NCI-H1105 (cell line): Measurements from ENCODE around the gene BAHCC1.
"Not testable (repeated sequence)": the region's sequence is repeated elsewhere in the genome, so short reads cannot be mapped to it uniquely, and the experiment has no call there.

ENCODE experiments used
- DNase-seq: peaks from one replicate; lab custom pipeline; 2025; lab: John Stamatoyannopoulos, UW

Gene BAHCC1

DNA sequence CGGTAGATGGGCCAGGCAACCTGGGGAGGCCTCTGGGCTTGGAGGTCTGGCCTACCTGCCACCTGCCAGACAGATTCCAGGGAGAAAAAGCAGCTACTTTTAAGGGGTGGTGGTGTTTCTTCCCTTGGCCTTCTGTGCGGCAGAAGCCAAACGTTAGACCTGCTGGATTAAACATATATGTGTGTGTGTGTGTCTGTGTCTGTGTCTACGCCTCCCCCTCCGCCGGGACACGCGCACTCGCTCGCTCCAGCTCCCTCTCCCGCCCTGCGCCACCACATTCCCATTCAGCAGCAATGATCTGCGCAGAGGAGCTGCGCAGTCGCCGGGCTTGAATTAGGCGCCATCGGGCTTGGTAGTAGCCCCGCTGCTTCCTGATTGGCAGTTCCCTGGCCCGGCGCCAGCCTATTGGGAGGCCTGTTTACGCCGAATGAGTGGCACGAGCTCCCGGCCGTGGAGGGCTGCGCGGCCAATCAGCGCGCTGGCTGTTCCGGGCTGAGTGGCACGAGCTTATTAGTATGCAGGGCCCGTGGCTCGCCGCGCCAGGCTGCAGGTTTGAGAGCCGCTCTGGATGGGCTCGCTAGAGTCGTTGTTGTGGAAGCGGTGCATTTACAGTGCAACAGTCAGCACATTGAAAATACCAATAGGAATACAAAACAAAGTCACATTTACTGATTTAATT, at the start of gene BAHCC1:
Gene BAHCC1 (plus strand): TSS at position 537 of the 679 bp plus-strand sequence. CDS start 4,283 bp downstream, outside the sequence.
- DNase-seq, result peak; percentile 99

DNA sequence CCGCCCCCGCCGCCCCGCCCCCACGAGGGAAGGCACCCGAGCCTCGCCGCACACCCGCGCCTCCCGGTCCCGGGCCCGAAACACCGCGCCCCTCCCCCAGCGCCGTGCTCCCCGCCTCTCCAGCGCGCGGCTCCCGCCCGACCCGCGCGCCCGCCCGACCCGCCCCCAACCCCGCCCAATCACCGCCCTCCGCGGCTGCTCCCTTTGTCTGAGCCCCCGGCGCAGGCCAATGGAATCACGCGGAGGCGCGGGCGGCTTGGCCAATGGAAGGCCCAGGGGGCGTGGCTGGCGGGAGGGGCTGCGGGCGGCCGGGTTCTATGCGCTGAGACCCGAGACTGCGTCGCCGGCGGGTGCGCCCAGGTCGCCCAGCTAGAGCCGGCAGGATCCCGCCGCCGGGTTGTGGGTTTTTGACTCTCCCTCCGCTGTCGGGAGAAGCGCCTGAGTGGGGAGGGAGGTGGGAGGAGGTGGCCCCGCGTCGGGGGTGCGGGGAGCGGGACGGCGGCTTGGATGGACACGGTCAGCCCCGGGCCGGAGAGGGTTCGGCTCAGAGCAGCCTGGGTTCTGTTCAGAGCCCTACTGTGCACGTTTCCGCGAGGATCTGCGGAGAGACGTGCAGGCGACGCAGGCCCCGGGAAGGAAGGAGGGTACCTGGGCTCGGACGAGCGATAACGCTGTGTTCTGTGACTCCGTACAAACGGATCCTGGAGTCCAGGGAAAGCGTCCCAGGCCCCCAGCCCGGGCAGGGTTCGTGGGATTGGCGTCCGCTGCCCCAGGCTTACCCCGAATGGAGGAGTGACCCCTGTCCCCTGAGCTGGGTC, 49.0 kb upstream of the BAHCC1 start:
- peak; percentile 94 for DNase-seq

DNA sequence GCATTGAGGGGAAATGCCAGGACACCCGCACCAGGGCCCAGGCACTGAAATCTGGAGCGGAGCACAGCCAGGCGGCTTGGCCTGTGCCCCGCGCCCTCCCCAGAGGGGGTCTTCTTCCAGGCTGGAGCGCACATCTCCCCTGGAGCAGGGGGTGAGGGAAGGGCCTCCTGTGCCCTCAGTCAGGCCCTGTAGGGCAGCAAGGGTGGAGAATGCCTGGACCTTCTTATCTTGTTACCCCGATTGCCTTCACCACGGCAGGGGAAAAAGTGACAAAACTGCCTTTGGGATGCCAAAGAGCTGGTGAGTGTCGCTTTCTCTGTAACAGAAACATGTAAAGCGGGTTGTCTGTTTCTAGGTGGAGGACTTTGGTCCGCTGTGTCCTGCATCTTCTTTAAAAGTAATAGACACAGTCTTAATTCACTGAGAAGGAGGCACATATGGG, 48.3 kb upstream of the BAHCC1 start:
- DNase-seq, result no peak

DNA sequence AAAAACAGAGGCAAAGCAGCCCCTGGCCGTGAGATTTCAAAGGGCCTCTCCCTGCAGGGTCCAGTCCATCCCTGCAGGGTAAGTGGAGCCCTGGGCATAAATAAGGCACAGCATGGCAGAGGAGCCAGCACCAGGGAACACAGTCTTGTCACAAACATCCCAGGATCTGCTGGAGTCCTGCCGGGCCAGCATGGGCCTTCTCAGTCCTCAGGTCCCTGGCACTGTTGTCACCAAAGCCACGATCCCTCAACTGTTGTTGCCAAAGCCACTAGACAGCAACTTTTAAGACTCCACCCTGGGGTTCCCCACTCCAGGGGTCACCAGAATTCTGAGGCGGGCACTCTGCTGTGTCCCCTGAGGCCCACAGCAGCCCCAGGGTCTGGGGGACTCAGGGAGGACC, 47.8 kb upstream of the BAHCC1 start:
- DNase-seq, result no peak

DNA sequence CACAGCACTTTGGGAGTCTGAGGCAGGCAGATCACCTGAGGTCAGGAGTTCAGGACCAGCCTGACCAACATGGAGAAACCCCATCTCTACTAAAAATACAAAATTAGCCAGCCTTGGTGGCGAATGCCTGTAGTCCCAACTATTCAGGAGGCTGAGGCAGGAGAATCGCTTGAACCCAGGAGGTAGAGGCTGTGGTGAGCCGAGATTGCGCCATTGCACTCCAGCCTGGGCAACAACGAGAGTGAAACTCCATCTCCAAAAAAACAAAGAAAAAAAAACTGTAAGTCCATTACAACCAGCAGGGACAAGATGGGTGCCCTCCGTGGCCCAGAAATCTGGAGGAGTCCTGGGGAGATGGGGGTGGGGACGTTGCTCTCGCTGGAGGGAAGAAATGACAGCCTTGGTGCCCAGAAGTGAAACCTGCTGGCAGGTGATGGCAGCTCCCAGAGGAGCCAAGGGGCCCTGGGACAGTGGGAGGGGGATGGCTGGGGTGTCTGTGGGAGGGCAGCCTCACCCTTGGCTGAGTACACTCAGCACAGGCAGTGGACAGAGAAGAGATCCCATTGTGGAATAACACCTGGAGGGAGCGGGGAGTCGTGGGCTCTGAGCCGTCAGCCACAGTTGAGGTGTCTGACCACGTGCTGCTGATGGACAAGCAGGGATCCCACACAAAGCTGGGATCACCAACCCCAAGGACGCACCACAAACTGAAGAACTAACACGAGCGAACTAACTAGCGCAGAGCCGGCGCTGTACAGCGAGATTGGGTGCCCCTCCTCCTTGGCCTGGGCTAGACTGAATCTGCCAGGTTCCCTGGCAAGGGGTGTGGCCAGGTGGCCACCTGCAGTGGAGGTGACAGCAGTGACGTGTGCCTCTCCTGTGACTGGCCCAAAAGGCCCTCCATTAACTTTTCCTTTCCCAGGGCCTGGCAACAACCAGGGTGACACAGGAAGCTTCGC, 46.9 kb upstream of the BAHCC1 start:
- DNase-seq, result peak; percentile 57

DNA sequence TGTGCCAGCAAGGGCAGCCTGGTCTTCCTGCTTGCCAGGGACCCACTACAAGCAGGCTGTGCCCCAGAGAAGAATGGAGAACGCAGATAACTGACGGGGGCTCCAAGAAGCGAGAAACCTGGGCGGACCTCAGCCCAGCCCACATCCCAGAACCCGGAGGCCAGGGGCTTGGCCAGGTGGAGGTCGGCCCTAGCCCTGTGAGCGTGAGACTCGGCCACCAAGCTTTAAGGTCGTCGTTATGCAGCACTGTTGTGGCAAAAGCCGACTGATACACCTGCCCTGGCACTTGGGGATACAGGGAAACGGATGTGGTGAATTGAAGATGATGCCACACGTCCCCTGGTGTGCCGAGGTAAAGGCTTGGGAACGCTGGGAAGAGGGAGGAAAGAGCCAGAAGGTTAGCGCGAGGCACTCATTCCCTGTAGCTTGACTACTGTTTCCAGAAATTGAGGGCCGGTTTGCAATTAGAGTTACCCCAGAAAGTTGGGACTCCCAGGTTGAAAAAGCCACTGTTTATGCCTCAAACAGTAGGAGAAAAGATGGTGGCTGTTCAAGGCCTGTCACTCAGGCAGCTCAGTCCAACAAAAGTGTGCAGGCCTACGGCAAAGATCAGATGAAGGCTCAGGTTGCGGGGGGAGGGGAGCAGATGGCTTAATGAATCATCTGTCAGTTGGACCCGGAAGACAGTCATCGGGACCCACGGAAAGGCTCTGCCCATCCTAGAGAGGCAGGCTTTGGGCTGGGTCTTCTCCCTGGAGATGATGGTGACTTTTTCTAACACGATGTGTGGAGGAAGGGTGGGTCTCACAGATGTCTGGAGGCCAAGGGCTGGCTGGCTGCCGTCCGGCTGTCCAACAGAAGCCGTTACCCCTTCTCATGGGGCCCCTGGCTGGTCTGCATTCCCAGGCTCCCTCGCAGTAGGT, 45.6 kb upstream of the BAHCC1 start:
- no peak for DNase-seq

DNA sequence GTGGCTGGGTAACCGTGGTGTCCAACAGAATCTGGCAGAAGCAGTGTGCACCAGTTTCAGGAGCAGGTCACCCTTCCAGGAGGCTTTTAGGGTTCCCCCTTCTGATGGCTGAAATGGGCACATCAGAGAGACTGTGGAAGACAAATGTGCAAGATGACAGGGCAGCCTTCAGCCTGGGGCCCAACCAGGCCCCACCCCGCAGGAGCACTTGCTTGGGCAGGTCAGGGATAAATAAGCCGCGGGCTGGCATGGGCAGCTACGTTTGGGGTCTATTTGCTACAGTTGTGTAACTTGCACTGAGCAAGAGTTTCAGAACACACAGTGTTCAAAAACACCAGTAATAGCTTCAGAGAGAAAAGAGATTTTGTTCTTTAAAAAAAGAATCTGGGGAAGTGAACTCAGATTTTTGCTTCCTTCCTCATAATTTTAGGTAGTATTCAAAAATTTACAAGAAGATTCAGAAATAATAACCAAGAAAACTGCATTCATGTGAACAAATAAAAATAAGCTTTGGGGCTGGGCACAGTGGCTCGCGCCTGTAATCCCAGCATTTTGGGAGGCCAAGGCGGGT, 44.9 kb upstream of the BAHCC1 start:
- DNase-seq, result no peak

DNA sequence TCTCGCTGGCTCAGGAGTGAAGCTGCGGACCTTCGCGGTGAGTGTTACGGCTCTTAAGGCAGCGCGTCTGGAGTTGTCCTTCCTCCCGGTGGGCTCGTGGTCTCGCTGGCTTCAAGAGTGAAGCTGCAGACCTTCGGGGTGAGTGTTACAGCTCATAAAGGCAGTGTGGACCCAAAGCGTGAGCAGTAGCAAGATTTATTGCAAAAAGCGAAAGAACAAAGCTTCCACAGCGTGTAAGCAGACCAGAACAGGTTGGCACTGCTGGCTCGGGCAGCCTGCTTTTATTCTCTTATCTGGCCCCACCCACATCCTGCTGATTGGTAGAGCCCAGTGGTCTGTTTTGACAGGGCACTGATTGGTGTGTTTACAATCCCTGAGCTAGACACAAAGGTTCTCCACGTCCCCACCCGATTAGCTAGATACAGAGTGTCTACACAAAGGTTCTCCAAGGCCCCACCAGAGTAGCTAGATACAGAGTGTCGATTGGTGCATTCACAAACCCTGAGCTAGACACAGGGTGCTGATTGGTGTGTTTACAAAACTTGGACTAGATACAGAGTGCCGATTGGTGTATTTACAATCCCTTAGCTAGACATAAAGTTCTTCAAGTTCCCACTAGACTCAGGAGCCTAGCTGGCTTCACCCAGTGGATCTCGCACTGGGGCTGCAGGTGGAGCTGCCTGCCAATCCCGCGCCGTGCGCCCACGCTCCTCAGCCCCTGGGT, 43.8 kb upstream of the BAHCC1 start:
- DNase-seq, result not testable (repeated sequence)

DNA sequence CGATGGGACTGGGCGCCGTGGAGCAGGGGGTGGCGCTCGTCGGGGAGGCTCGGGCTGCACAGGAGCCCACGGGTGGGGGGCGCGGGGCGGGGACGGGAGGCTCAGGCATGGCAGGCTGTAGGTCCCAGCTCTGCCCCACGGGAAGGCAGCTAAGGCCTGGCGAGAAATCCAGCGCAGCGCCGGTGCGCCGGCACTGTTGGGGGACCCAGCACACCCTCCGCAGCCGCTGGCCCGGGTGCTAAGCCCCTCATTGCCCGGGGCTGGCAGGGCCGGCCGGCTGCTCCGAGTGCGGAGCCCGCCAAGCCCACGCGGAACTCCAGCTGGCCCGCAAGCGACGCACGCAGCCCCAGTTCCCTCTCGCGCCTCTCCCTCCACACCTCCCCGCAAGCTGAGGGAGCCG, 43.2 kb upstream of the BAHCC1 start:
- DNase-seq, result not testable (repeated sequence)

DNA sequence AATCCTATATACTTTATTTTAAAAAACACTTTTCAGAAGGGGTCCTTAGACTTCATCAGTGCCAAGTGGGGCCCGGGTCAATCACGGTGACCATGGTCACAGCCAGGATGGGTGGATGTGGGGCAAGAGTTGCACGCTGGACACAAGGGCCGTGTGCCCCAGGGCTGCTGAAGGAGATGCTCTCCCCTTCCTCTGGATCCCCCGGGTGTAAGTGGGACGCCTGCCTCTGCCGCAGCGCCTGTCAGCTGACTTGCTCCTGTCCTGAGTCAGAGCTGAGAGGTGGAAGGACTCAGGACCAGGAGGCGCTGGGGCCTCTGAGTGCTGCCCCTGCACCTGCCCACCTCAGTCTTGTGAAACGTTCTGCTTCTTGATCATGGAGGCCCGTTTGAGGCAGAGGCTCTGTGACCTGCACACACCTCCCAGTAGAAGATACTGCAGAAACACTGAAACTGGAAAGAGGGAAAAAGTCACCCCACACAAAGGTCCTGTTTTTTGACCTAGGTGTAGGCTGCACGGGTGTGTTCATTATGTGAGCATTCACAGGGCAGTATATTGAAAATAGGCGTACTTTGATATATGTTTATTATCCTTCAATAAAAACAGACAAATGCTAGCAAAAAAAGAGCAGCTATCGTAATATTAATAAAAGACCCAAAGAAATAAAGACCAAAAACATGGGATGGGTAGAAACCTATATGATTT, 40.9 kb upstream of the BAHCC1 start:
- DNase-seq, result no peak

DNA sequence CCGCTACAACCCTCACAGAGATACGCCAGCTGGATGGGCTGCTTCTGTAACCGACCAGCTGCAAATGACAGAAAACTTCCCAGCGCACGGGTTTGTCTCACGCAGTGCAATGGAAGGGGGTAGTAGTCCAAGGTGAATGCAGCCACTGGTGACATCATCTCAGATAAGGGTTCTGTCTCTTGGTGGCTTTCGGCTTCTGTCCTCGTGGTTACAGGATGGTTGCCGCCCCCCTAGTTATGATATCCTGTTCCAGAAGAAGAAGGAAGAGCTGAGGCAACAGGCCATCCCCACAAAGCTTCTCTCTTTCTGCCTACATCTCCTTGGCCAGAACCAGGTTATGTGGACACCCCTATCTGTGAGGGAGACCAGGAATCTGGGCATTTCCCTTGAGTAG, 40.3 kb upstream of the BAHCC1 start:
- DNase-seq, result no peak

DNA sequence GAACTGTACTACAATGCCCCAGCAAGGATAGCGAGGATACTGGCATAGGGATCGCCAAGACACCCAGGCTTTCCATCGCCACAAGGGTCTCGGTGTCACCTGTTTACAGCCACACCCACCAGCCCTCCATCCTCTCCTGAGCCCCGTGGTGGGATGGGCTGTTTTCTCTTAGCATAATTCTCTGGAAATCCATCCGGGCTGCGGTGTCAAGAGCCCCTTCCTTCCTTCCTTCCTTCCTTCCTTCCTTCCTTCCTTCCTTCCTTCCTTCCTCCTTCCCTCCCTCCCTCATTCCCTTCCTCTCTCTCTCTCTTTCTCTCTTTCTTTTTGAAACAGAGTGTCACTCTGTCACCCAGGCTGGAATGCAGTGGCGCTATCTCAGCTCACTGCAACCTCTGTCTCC, 36.0 kb upstream of the BAHCC1 start:
- DNase-seq, result no peak

DNA sequence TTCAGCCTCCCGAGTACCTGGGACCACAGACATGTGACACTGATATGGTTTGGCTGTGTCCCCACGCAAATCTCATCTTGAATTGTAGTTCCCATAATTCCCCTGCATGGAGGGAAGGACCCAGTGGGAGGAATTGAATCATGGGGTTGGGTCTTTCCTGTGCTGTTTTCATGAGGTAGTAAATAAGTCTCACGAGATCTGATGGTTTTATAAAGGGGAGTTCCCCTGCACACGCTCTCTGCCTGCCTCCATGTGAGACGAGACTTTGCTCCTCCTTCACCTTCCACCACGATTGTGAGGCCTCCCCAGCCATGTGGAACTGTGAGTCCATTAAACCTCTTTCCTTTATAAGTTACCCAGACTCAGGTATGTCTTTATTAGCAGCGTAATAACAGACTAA, 33.3 kb upstream of the BAHCC1 start:
- not testable (repeated sequence) for DNase-seq

DNA sequence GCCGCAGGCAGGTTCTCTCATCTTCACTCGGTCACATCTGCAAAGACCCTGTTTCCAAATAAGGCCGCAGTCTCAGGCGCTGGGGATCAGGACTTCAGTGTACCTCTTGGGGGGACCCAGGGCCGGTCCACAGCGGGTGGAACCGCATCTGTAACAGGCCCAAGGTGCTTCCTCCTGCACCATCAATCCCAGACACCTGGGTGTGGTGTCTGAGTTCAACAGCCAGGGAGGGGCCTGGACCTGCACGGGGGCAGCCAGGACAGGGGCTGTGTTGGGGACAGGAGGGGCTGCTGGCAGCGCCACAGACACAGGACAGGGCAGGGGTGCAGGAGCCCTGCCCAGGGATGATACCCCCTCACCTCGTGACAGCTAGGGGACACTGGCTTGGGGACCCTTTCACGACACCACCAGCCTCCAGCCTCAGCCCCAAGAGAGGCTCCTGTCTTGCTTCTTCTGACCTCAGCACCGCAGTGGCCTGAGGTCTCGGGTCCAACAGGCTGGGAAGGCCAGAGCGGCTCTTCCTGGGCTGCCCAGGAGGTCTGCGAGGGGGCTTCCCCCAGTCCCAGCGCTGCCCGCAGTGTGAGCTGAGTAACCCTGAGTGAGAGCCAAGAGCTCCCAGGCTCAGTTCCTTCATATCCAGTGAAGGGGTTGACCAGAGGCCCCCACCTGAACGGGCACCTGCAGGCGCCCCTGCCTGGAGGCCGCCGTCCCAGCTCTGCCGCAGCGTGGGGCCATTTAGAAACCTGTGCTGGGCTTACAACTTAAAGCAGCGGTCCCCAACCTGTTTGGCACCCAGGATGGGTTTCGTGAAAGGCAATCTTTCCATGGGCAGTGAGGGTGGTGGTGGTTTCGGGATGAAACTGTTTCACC, 30.7 kb upstream of the BAHCC1 start:
- no peak for DNase-seq

DNA sequence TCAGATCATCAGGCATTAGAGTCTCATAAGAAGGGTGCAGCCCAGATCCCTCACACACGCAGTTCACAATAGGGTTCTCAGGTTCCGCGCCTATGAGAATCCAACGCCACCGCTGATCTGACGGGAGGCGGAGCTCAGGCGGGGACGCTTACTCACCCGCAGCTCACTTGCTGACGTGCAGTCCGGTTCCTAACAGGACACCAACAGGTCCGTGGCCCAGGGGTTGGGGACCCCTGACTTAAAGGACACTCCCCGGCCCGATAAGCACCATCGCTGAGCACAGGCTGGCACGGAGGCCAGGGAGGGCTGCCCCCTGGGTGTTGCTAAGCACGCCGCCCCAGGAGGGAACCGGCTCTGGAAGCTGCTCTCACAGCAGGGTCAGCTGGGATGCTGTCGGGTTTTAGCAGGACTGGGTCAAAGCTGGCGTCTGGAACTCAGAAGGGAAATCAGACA, 30.1 kb upstream of the BAHCC1 start:
- DNase-seq, result no peak

DNA sequence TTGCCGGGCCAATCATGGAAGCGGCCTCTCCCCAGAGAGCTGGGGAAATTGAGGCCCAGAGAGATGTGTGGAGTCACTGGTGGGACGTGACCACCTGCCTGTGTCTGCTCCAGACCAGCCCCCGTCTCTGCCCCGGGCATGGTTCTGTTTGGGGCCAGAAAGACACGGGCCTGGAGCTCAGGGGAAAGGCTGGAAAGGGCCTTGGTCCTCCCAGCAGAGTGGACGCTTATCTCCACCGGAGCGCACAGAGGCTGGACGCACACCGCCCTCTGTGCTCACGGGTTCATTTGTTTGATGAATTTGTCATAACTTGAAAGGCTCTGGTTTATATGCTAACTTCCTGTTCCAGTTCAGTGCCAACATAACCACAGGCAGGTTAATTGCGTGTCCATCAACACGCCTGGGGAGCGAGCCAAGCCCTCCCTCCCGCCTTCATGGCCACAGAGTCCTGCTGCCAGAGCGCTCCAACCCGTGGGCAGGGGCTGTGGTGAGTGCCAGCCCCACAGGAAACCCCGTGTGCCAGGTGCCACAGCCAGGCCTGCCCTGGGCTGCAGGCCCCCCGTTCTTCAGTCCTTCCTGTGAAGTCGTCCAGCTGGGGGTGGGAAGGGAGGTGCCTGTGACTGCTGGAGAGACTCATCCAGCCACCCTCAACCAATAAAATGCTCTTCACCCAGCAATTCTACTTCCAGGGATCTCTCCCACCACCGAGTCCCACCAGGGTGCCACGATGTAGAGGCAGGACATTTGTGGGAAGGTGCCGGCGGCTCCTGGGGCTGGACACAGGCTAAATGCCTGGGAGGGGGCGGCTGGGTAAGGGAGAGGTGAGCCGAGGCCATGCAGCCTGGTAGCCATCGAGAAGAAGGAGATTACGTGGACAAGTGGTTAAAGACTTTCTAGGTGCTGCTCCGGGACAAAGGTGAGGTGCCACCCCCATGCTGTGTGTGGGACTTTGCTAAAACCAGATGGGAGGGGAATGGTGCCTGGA, 29.4 kb upstream of the BAHCC1 start:
- peak; percentile 57 for DNase-seq

DNA sequence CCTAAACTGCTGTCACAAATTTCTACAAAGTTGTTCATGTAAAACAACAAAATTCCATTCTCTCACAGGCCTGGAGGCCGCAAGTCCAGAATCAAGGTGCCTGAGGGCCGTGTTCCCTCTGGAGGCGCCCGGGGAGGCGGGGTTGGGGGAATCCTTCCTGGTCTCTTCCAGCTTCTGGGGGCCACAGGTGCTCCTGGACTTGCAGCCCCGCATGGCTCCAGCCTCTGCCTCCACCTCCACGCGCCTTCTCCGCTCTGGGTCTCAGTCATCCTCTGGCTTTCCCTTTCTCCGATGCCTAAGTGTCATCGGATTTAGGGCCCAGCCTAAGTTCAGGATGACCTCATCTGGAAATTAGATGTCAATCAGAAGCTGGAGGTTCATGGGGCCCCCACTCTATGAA, 28.6 kb upstream of the BAHCC1 start:
- no peak for DNase-seq
